Activated naive CD4-positive, alpha-beta T cell treated with Interleukin-2 at 50 U/mL for 16 hours (primary cell): ENCODE results near the gene COL5A1.
"Not testable (repeated sequence)": the region's sequence is repeated elsewhere in the genome, so short reads cannot be mapped to it uniquely, and the experiment has no call there.

Source experiments
- DNase-seq: peaks from one replicate; pipeline ENCODE4 v3.0.0-alpha.2; 2020

COL5A1 gene

GRCh38 chr9:134843740-134844139 lies 202.1 kb downstream of the COL5A1 start:
- no peak for DNase-seq

DNA sequence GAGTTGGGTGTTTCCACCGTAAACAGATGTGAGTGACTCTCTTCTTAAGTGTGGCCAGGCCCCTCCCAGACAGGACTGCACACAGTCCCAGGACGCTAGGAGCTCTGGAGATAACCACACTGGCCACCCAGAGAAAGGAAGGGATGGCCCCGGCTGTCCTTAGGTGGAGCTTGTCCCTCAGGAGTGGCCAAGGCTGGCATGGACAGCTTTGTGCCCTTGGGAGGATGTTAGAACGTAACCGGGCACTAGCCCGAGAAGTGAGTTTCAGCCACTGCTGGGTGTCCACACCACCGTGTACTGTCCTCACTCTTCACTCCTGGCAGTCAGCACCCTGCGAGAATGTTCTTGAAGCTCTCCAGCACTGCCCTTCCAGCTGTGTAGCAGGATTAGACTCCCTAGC lies 203.2 kb downstream of the COL5A1 start:
- no peak for DNase-seq

GRCh38 chr9:134846187-134846586 lies 204.6 kb downstream of the COL5A1 start:
- no peak for DNase-seq

DNA sequence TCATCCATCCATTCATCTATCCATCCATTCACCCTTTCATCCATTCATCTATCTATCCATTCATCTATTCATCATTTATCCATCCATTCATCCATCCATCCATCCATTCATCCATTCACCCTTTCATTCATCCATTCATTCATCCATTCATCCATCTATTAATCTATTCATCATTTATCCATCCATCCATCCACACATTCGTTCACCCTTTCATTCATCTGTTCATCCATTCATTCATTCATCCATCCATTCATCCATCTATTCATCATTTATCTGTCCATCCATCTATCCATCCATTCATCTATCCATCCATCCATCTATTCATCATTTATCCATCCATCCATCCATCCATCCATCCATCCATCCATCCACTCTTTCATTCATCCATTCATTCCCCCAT lies 205.1 kb downstream of the COL5A1 start:
- DNase-seq, result no peak

DNA sequence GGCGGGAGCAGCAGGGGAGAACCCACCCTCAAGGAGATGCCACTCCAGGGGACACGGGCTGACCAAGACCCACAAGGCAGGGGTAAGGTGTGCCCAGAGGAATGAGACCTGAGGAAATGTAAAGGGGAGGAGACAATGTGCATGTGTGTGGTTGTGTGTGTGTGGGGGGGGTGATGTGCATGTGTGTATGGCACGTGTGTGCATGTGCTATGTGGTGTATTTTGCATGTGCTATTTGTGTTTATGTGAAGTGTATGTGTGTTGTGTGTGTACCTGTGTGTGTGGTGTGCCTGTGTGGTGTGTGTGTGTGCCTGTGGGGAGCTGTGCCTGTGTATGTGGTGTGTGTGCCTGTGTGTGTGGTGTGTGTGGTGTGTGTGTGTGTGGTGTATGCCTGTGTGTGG lies 205.5 kb downstream of the COL5A1 start:
- no peak for DNase-seq

GRCh38 chr9:134847752-134848432 lies 206.3 kb downstream of the COL5A1 start:
- DNase-seq, result no peak

DNA sequence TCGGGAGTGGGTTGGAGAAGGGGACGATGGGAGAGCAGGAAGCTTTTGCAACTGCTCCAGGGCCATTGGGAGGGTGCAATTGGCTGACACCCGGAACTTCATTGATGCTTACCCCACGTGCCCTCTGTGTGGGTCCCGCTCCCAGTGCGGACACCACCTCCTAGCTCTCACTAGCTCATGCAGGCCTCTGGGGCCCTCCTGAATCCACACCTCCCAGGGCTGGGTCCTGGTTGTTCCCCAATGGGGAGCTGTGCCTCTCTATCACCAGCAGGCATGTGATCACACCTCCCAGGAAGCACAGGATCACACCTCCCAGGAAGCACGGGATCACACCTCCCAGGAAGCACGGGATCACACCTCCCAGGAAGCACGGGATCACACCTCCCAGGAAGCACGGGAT lies 206.9 kb downstream of the COL5A1 start:
- DNase-seq, result no peak

DNA sequence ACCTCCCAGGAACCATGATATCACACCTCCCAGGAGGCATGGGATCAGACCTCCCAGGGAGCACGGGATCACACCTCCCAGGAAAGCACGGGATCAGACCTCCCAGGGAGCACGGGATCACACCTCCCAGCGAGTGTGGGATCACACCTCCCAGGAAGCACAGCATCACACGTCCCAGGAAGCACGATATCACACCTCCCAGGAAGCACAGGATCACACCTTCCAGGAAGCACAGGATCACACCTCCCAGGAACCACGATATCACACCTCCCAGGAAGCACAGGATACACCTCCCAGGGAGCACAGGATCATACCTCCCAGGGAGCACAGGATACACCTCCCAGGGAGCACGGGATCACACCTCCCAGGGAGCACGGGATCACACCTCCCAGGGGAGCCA lies 209.0 kb downstream of the COL5A1 start:
- DNase-seq, result no peak

DNA sequence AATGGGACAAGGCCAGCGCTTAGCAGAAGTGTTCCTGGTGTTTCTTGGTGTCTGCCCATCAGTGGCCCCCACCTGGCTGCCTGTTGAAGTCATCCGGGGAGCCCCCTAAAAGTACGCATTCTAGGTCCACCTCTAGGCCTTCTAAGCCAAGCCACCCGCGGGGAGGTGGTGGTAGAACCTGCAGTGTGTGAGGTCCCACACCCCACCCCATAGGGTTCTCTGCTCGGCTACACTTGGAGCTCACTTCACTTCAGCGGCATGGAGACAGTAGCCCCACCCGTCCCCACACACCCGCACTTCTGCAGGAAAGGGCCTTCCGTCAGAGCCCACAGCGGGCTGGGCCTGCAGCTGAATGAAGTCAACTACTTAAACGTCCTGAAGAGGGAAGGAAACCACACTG lies 209.4 kb downstream of the COL5A1 start:
- no peak for DNase-seq

GRCh38 chr9:134852906-134853654 lies 211.5 kb downstream of the COL5A1 start:
- no peak for DNase-seq

DNA sequence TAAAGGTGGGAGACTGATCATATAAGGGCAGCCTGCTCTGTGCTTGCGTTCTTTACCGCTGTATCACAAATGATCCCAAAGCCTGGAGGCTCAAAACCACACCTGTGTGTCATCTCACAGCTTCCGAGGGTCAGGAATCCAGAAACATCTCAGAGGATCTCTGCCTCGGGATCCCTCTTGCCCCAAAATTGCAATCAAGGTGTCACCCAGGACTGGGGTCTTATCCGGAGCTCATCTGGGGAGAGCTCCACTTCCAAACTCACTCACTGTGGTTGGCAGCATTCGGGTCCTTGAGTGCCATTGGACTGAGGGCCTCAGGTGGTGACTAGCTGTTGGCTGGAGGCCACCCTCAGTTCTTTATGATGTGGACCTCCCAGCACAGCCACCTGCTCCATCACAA lies 212.3 kb downstream of the COL5A1 start:
- no peak for DNase-seq

DNA sequence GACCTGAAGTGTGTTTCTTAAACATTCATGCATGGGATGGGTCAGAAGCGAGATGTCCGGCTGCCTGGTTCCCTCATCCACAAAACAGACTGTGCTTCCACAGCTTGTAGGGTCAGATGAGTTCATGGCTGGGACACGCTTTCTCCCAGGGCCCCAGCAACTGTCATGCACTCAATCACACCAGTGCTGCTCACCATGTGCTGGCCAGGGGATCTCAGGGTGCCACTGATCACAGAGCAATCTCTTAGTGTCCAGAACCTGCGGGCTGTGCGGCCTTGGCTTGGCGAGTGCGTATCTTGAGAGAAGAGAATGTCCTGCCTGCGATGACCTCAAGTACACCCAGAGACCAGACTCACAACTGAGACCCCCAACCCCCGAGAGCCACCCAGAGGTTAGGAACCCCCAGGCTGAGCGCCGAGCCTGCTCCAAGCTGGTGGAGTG lies 213.0 kb downstream of the COL5A1 start:
- no peak for DNase-seq

DNA sequence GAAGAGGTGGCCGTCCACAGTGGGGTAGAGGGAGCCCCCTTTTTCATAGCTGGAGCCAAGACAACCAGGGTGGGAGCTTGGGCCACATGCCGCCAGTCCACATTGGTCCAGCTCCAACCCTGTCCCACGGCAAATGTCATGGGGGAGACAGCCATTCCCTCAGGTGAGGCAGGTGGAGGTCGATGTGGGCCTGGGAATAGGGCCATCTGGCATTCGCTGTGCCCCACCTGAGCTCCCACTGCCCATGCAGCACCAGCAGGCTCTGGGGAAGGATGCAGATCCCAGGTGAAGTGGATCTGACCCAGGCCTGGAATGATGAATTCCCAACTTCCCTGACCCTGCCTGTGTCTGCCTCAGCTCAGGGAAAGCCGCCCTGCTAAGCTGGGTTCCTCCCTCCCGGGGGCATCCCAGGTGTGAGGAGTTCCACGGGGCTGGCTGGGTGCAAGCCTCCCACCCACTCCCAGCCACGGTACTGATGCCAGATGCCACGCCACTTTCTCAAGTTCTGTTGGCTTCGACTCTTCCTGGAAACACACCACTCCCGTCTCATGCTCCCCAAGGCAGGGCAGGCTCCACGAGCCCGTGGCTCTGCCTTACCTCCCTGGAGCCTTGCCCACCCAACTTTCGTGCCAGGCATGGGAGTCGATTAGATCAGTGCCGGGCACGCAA lies 213.8 kb downstream of the COL5A1 start:
- DNase-seq, result no peak

DNA sequence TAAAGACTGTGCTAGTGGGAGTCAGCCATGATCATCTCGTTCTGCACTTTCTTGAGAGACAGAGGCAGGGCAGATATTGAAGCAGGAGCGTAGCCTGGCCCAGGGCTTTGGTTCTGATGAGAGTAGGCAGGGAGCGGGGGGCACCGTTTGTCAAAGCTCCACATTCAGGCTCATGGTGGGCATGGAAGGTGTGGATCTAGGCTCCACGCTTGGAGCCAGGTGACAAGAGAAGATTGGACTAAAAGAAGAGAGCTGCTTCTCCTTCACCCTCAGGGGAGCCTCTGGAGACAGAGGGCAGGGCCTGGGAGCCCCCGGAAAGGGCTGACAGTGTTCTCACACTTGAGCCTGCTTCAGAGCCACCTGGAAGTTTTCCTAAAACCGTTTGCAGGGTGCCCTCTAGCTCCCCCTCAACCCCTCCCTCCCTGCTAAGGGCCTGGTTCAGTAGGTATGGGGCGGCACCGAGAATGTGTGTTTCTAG lies 214.3 kb downstream of the COL5A1 start:
- no peak for DNase-seq

DNA sequence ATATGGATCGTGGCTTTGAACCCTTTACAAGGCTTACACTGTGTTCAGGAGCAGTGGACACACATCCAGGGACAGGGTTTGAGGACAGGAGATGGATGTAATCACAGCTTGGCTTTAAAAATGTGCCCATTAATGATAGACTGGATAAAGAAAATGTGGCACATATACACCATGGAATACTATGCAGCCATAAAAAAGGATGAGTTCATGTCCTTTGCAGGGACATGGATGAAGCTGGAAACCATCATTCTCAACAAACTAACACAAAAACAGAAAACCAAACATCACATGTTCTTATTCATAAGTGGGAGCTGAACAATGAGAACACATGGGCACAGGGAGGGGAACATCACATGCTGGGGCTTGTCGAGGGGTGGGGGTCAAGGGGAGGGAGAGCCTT lies 215.8 kb downstream of the COL5A1 start:
- DNase-seq, result not testable (repeated sequence)

- DNase-seq, result peak; percentile 26
These were observed 216.6 kb downstream of the COL5A1 start for GRCh38 chr9:134858051-134858841.

DNA sequence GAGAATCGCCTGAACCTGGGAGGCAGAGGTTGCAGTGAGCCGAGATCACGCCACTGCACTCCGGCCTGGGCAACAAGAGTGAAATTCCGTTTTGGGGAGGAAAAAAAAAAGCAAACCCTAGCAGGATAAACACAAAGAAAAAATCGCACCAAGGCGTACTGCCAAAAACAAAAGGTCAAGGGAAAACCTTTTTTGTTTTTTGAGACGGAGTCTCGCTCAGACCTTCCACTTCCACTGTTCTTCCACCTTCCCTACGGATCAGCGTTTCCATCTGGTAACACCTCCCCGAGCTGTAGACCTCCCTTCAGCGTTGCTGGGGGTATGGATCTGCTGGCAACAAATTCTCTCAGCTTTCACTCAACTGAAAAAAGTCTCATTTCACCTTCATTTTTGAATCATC lies 218.9 kb downstream of the COL5A1 start:
- DNase-seq, result no peak

DNA sequence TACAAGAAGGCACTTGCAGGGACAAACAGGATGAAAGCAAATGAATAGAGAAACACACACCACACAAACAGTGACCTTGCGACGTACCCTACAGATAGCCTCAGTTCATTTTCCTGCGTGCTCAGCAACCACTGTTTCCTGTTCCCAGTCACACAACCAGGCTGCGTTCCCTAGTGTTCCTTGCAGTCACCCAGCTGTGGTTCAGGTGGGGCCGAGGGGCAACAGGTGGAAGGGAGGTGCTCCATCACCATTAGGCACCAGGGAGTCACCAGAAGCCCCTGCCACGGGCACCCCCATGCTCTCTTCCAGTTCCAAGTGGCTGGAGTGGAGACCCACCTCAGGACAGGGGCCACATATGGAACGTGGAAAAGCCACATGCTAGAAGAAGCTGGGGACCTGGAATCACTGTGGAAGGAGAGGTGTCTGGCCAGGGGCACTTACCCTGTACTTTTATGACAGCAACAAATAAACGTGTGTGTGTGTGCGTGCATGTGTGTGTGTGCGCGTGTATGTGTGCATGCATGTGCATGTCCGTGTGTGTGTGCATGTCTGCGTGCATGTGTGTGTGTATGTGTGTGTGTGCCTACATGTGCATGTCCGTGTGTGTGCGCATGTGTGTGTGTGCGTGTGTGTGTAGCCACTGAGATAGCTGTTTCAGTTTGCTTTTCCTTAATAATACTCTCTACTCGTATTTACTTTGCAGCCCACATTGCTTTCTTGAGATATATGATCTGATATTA lies 220.2 kb downstream of the COL5A1 start:
- DNase-seq, result no peak

GRCh38 chr9:134863306-134863902 lies 221.8 kb downstream of the COL5A1 start:
- no peak for DNase-seq

GRCh38 chr9:134863941-134864820 lies 222.6 kb downstream of the COL5A1 start:
- no peak for DNase-seq

- DNase-seq, result no peak
These were observed 223.2 kb downstream of the COL5A1 start for GRCh38 chr9:134864821-134865190.
